Panc1 (cell line): ENCODE data around the gene TLCD3A. TPM values are rescaled to one million over a fixed set of nuclear protein-coding genes. Genes with fewer than 3 reads are reported as not detected.

Source experiments
- ATAC-seq: fragments of 200-7000 bp; cut with Tn5 transposase; 2 replicates; pipeline ENCODE4 v1.9.1; 2020; ENCODE audit warnings: mild to moderate bottlenecking, moderate library complexity
- BruUV-seq: library from RNA; stranded (reverse); fragments of 400-500 nt; replicated peaks from 2 replicates; lab custom pipeline; 2021; lab: Mats Ljungman, UMichigan
- CTCF ChIA-PET: fragments of 300-600 bp; sonication (Branson Sonifier 250); formaldehyde crosslinking; loops from one replicate; lab custom pipeline; 2022; ENCODE audit warnings: antibody characterized with exemption; lab: Charles Lee
- POLR2A ChIA-PET: fragments of 300-600 bp; sonication (Branson Sonifier 250); formaldehyde crosslinking; loops from one replicate; lab custom pipeline; 2022; ENCODE audit warnings: antibody characterized with exemption; lab: Charles Lee
- DNase-seq: peaks from one replicate; pipeline ENCODE4 v3.0.0-alpha.2; 2010; ENCODE audit warnings: low read depth, low spot score
- H3K27ac ChIP-seq: 2 replicates; pipeline ENCODE4 v1.5.1; 2011; ENCODE audit warnings: mild to moderate bottlenecking, low read length, inconsistent platforms
- H3K27me3 ChIP-seq: fragments of 200-500 bp; sonication (Bioruptor generic); 2 replicates; pipeline ENCODE4 v1.6.0; 2014; ENCODE audit warnings: low read length, inconsistent platforms; ENCODE audit not compliant: control insufficient read depth, insufficient read depth
- H3K36me3 ChIP-seq: fragments of 200-500 bp; sonication (Bioruptor generic); 2 replicates; pipeline ENCODE4 v1.5.1; 2014; ENCODE audit warnings: inconsistent platforms, mild to moderate bottlenecking, low read length, moderate library complexity; ENCODE audit not compliant: control insufficient read depth, insufficient read depth
- H3K4me1 ChIP-seq: 2 replicates; pipeline ENCODE4 v1.5.1; 2011; ENCODE audit warnings: inconsistent platforms, mild to moderate bottlenecking, low read length, moderate library complexity; ENCODE audit not compliant: control insufficient read depth, insufficient read depth
- H3K4me3 ChIP-seq, 2 experiments: 2 replicates each; pipeline ENCODE4 v1.5.1; 2011 to 2012; ENCODE audit warnings: low read depth in 2 of 2, low read length in 2 of 2, mild to moderate bottlenecking in 2 of 2, inconsistent platforms in 1 of 2, moderate library complexity in 1 of 2
- H3K9me3 ChIP-seq: fragments of 200-500 bp; sonication (Bioruptor generic); 2 replicates; pipeline ENCODE4 v1.5.1; 2014; ENCODE audit warnings: low read depth, mild to moderate bottlenecking, inconsistent platforms, low read length, moderate library complexity; ENCODE audit not compliant: control insufficient read depth, insufficient read depth
- CTCF ChIP-seq: fragments of 450-650 bp; IDR thresholded peaks from 2 replicates; pipeline ENCODE4 v1.5.1; 2017; ENCODE audit warnings: mild to moderate bottlenecking
- POLR2AphosphoS5 ChIP-seq: IDR thresholded peaks from 2 replicates; pipeline ENCODE4 v1.6.1; 2012; ENCODE audit warnings: mild to moderate bottlenecking, low read depth, low read length, moderate library complexity
- REST ChIP-seq, 2 experiments: IDR thresholded peaks; 2 replicates each; pipeline ENCODE4 v1.6.1; 2011 to 2012; ENCODE audit warnings: low read depth in 2 of 2, control low read depth in 1 of 2, low read length in 1 of 2, mild to moderate bottlenecking in 1 of 2, moderate library complexity in 1 of 2; ENCODE audit not compliant: insufficient read depth in 1 of 2
- SIN3A ChIP-seq: IDR thresholded peaks from 2 replicates; pipeline ENCODE4 v1.6.1; 2012; ENCODE audit warnings: low read depth, mild to moderate bottlenecking, low read length, moderate library complexity, borderline replicate concordance; ENCODE audit not compliant: insufficient read depth
- TCF7L2 ChIP-seq: IDR thresholded peaks from 2 replicates; pipeline ENCODE4 v1.6.1; 2011; ENCODE audit warnings: mild to moderate bottlenecking, low read depth, low read length, inconsistent platforms
- in situ Hi-C: cut with HindIII; loops from 2 replicates; pipeline ENCODE4 v1.10.0; 2016; ENCODE audit warnings: low sequenced_read_pairs, low pct_unique_long_range_greater_than_20kb
- intact Hi-C: fragments of 100-400 bp; cut with micrococcal nuclease; formaldehyde crosslinking; loops from one replicate; pipeline ENCODE4 v1.10.0; 2022; ENCODE audit not compliant: unreplicated experiment
- total RNA-seq: library from RNA; stranded (reverse); gene quantifications from one replicate; pipeline ENCODE4 v1.2.1, GENCODE V29; 2021; ENCODE audit not compliant: unreplicated experiment

Gene TLCD3A
- total RNA-seq, 1 experiment from 2014 or later: 30.4 TPM

DNA sequence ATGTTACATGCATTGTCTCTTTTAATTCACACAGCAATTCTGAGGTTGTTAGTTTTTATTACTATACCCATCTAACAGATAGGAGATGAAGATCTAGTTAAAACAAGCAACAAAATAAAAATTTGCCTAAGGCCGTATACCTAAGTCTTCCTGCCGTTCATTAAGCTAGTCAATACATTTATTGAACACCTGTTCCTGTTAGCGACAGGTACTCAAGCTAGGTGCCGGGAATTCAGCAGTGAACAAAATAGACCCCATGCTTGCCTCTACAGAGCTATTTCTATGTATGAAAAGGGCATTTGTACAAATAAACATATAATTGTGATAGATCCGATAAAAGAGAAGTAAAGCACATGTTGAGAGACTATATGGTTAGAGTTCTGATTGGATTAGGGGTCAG lies 14.3 kb upstream of the TLCD3A start:
- BruUV-seq: no TSS peak
- intact Hi-C loops: no loop called here
- TF ChIP-seq TCF7L2 (no peak), SIN3A (no peak), REST (IDR thresholded peaks at IDR 0.05; ENCODE audit: insufficient read depth in 1 of 2, low read depth in 2 of 2, low read length in 1 of 2) (no peak), POLR2AphosphoS5 (no peak), CTCF (no peak)
- ChIA-PET POLR2A (no interaction called here), CTCF (no interaction called here)
- Histone ChIP-seq H3K9me3 (no peaks in the 10 kb centered on the region), H3K4me3 (no peak overlapping the region), H3K4me1 (peaks cover 15% of the 10 kb centered on the region; the same call in 1 of the 2 replicates), H3K36me3 (no peaks in the 10 kb centered on the region; the same call in 1 of the 2 replicates), H3K27ac (no peak overlapping the region), H3K27me3 (no peaks in the 10 kb centered on the region)
- ATAC-seq (no peak), DNase-seq (no peak)
- in situ Hi-C loops: no loop called here

- POLR2A ChIA-PET: no interaction called here
- Histone ChIP-seq H3K4me1 (peaks cover 14% of the 10 kb centered on the region; the same call in 1 of the 2 replicates), H3K9me3 (no peaks in the 10 kb centered on the region), H3K4me3 (no peak overlapping the region), H3K27ac (no peak overlapping the region), H3K36me3 (no peaks in the 10 kb centered on the region), H3K27me3 (no peaks in the 10 kb centered on the region)
- intact Hi-C loops: no loop called here
- CTCF ChIA-PET: no interaction called here
- ATAC-seq: peak; percentile 69; the same call in 1 of the 2 replicates
- DNase-seq: no peak
- in situ Hi-C loops: no loop called here
- TF ChIP-seq SIN3A (no peak), TCF7L2 (no peak), CTCF (no peak), POLR2AphosphoS5 (no peak), REST (IDR thresholded peaks at IDR 0.05; ENCODE audit: insufficient read depth in 1 of 2, low read depth in 2 of 2, low read length in 1 of 2) (no peak)
- BruUV-seq: no TSS peak
Measured at GRCh38 chr17:720706-721539, 11.5 kb upstream of the TLCD3A start.
